ENCODE data around the gene SKOR1.

The SKOR1 gene

GRCh38 chr15:67820992-67821783, 4.1 kb upstream of the SKOR1 start:
- Histone ChIP-seq H4K20me1 (ENCODE audit: insufficient read depth) (no peaks in the 10 kb centered on the region), H3K27me3 (ENCODE audit: insufficient read depth, low read depth) (peaks cover 3% of the 10 kb centered on the region; the same call in 1 of the 2 replicates), H3K4me2 (no peak overlapping the region), H3K4me1 (ENCODE audit: low read depth, poor library complexity, severe bottlenecking) (no peaks in the 10 kb centered on the region), H3K36me3 (ENCODE audit: insufficient read depth) (no peaks in the 10 kb centered on the region), H3K79me2 (ENCODE audit: insufficient read depth, low read depth) (no peaks in the 10 kb centered on the region), H3K4me3 (IDR thresholded peaks at IDR 0.05; ENCODE audit: insufficient read depth, low read depth, low read length) (no peak overlapping the region), H2AFZ (ENCODE audit: low read depth) (no peak overlapping the region), H3K9ac (no peak overlapping the region), H3K27ac (no peak overlapping the region)
- TF ChIP-seq, protein P1, sequence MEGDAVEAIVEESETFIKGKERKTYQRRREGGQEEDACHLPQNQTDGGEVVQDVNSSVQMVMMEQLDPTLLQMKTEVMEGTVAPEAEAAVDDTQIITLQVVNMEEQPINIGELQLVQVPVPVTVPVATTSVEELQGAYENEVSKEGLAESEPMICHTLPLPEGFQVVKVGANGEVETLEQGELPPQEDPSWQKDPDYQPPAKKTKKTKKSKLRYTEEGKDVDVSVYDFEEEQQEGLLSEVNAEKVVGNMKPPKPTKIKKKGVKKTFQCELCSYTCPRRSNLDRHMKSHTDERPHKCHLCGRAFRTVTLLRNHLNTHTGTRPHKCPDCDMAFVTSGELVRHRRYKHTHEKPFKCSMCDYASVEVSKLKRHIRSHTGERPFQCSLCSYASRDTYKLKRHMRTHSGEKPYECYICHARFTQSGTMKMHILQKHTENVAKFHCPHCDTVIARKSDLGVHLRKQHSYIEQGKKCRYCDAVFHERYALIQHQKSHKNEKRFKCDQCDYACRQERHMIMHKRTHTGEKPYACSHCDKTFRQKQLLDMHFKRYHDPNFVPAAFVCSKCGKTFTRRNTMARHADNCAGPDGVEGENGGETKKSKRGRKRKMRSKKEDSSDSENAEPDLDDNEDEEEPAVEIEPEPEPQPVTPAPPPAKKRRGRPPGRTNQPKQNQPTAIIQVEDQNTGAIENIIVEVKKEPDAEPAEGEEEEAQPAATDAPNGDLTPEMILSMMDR (conservative IDR thresholded peaks at IDR 0.05; ENCODE audit: low read depth, low read length) = no peak

DNA sequence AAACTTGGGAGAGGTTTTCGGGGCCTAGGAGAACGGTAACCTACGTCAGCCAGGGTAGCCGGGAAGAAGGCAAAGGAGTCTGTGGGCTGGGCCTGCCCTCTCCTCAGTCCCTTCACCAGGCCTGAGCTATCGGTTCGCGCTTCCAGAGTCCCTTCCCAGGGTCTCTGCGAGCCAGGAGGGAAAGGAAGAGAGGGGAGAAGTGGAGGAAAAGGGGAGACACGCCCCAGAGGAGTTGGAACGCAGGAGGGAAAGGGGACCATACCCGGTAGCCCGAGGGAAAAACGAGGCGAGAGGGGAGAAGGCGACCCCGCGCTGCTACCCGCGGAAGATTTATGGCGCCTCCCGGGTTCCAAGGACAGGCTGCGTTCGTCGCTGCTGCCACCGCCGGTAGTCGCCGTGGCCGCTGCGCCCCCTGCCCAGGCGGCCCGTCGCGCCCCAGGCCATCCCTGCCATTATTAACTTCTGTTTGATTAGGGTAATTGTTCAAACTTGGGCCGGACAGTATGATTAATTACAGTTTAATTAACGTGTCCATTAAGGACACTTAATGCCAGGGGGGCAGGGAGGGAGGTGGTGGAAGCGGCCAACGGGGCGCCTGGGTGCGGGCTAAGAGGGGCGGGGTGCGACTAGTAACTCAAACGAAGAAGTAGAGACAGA, 3.4 kb upstream of the SKOR1 start:
- Histone ChIP-seq H3K4me1 (ENCODE audit: low read depth, poor library complexity, severe bottlenecking) (no peaks in the 10 kb centered on the region), H3K79me2 (ENCODE audit: insufficient read depth, low read depth) (no peaks in the 10 kb centered on the region), H2AFZ (ENCODE audit: low read depth) (no peak overlapping the region), H3K27ac (no peak overlapping the region), H3K4me2 (no peak overlapping the region), H3K27me3 (ENCODE audit: insufficient read depth, low read depth) (peaks cover 3% of the 10 kb centered on the region; the same call in 1 of the 2 replicates), H3K4me3 (IDR thresholded peaks at IDR 0.05; ENCODE audit: insufficient read depth, low read depth, low read length) (no peak overlapping the region), H3K36me3 (ENCODE audit: insufficient read depth) (no peaks in the 10 kb centered on the region), H3K9ac (no peak overlapping the region), H4K20me1 (ENCODE audit: insufficient read depth) (no peaks in the 10 kb centered on the region)
- TF ChIP-seq, protein P1 (conservative IDR thresholded peaks at IDR 0.05; ENCODE audit: low read depth, low read length) = no peak

DNA sequence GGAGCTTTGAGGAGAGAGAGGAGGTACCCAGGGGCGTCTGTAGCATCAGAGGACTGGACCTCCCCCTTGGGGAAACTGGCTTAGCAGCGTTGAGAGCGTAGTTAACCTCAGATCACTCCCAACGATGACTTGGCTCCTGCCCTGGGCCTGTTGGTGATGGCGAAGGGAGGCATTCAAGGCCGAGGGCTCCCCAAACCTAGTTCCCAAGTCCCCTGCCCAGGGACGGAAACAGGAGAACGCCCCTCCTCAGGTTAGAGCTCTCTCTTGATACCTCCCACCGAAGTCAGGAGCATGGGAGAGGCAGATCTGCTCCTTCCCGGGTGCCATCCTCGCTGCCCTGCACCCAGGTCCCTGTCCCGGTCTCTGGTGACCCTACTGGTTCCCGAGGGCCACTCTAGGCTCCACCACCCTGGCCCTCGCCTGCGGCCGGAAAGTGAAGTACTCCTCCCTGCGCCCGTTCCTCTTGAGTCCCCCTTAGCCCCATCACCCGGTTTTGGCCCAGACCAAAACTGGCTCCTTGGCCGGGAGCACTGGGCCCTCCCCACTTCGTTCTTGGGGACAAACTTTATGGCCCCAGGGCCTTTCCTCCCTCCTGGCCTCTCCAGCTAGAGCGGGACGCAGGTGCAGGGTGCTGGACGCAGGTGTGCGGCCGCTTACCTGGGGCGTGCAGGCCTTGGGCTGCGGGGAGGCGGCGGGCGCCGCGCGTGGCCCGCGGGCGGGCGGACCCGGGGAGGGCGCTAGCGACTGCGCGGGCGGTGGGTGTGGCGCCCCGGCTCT, 2.6 kb upstream of the SKOR1 start:
- Histone ChIP-seq H2AFZ (ENCODE audit: low read depth) (no peak overlapping the region), H3K4me1 (ENCODE audit: low read depth, poor library complexity, severe bottlenecking) (no peaks in the 10 kb centered on the region), H4K20me1 (ENCODE audit: insufficient read depth) (no peaks in the 10 kb centered on the region), H3K27ac (no peak overlapping the region), H3K4me3 (IDR thresholded peaks at IDR 0.05; ENCODE audit: insufficient read depth, low read depth, low read length) (no peak overlapping the region), H3K27me3 (ENCODE audit: insufficient read depth, low read depth) (peaks cover 3% of the 10 kb centered on the region; the same call in 1 of the 2 replicates), H3K79me2 (ENCODE audit: insufficient read depth, low read depth) (no peaks in the 10 kb centered on the region), H3K36me3 (ENCODE audit: insufficient read depth) (no peaks in the 10 kb centered on the region), H3K9ac (no peak overlapping the region), H3K4me2 (no peak overlapping the region)
- TF ChIP-seq, protein P1 (conservative IDR thresholded peaks at IDR 0.05; ENCODE audit: low read depth, low read length) = no peak

- Histone ChIP-seq H3K79me2 (ENCODE audit: insufficient read depth, low read depth) (no peaks in the 10 kb centered on the region), H2AFZ (ENCODE audit: low read depth) (no peak overlapping the region), H3K27me3 (ENCODE audit: insufficient read depth, low read depth) (peaks cover 3% of the 10 kb centered on the region; the same call in 1 of the 2 replicates), H3K27ac (no peak overlapping the region), H3K4me2 (no peak overlapping the region), H3K4me1 (ENCODE audit: low read depth, poor library complexity, severe bottlenecking) (no peaks in the 10 kb centered on the region), H3K9ac (no peak overlapping the region), H4K20me1 (ENCODE audit: insufficient read depth) (no peaks in the 10 kb centered on the region), H3K36me3 (ENCODE audit: insufficient read depth) (no peaks in the 10 kb centered on the region), H3K4me3 (IDR thresholded peaks at IDR 0.05; ENCODE audit: insufficient read depth, low read depth, low read length) (no peak overlapping the region)
- TF ChIP-seq, protein P1 (conservative IDR thresholded peaks at IDR 0.05; ENCODE audit: low read depth, low read length) = no peak
These were observed 1.8 kb upstream of the SKOR1 start for GRCh38 chr15:67823314-67824196.

Data from KMS-11 (cell line).